ENCODE measurements around the gene NPM3.
A peak's percentile ranks its signal among the peaks of the same experiment; 100 is the strongest.
"Not testable (repeated sequence)": the region's sequence is repeated elsewhere in the genome, so short reads cannot be mapped to it uniquely, and the experiment has no call there.

The NPM3 gene

DNA sequence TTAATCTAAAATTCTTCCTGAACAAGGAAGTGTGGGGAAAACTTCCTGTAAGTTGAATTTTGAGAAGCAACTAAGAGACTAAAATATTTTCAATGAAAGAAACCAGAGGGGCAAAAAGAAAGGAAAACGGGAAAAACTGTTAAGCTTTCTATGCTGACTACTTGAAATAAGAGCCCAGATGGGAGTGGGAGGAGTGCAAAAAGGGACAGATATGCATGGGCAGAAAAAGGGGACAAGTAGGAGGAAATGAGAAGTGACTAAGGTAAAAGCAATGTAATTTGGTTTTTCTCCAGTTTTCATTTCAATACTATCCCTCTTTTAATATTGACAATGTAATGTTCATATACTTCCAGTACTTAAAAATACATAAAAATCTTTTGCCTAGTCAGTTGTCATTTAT lies 23.9 kb upstream of the NPM3 start:
- DNase-seq (ENCODE audit: low read depth), result no peak

DNA sequence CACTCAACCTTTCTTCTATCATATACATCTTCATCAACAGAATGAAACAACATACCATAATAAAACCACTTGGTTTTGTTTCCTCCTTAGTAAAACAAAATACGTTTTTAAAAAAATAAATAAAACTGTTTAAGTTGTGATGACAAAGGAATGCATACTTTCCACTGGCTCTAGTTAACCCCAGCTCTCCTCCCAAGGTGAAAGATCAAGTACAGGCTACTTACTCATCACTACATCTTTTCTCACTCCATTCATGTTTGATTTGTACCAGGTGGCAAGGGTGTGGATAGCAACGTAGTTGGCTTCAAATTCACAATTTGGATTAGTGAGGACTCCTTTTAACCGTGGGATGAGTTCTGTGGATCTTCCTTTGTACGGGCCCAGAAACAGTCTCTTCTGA lies 20.3 kb upstream of the NPM3 start:
- DNase-seq (ENCODE audit: low read depth), result no peak

DNA sequence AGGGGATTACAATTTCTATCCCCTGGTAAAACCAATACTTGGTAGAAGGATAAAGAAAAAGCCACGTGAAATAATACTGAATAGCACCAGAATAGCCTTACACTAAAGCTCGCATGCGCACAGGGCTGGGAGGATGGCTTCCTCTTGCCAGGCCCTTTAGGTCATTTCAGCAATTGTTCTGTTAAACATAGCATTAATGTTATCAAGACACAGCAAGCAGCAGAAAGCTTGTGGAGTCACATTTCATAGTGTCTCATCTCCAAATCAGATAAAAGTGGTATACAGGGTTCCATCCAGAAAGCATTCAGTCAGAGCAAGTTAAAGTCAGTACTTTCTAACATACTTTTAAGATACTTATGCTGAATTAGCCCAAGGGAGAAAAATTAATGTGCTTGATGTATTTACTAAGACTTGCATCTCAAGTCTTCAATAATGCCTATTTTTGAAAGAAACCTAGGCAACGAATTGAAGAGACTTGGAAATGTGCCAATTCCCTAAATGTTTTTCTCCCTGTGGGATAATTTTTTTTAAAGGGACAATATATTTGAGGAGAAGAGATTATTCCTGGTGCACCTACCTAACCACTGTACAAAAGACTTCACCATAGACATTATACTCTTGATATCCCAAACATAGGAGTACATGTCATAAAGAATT lies 14.3 kb upstream of the NPM3 start:
- DNase-seq (ENCODE audit: low read depth), result no peak

DNA sequence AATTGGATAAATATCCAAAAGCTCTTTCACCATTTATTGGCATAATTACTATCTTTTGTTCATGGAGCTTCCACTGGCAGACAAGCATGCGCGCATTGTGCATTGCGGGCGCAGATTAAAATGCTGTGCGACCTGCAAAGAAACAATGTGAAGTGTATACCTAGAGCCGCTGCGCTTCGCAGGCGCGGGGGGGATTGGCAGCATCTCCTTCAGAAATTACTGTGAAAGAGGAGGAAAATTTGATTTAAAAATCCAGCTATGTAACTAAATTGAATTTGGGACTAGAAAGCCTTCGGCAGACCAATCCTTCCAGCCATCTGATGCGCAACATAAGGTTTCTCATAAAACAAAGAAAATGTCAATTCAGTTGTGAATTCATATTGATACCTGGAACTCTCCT lies 10.3 kb upstream of the NPM3 start:
- DNase-seq (ENCODE audit: low read depth), result no peak

DNA sequence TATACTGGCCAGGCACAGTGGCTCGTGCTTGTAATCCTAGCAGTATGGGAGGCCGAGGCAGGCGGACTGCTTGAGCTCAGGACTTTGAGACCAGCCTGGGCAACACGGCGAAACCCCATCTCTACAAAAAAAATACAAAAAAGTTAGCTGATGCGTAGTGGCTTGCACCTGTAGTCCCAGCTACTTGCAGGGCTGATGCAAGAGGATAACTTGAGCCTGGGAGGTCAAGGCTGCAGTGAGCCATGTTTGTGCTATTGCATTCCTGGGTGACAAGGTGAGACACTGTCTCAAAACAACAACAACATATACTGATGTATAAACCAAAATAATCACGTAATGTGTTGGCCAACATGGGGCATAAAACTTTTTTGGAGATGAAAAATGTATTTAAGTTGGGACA lies 6.4 kb upstream of the NPM3 start:
- no peak for DNase-seq (ENCODE audit: low read depth)

DNA sequence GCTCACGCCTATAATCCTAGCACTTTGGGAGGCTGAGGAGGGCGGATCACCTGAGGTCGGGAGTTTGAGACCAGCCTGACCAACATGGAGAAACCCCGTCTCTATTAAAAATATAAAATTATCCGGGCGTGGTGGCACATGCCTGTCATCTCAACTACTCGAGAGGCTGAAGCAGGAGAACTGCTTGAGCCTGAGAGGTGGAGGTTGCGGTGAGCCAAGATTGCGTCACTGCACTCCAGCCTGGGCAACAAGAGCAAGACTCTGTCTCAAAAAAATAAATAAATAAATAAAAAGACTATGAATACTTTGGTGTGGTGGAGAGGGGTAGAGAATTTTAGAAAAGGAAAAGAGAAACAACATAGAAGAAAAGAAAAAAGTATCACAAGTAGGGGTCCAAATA lies 6.0 kb upstream of the NPM3 start:
- DNase-seq (ENCODE audit: low read depth), result not testable (repeated sequence)

DNA sequence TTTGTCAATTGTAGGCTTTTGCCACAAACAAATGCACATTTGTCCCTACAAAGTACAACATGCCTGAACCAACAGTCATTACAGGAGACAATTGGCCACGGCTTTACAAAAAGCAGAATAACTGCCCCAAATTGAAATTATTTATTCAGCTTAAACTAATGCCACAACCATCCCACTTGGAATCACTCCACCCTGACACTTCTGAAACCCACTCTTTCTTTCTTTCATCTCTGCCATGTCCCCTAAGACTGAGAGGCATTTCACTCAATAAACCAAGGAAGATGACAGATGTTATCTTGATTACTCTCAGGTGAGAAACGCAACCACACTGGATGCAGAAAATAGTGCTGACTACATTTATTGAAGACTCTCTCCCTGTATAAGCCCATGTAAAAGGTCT lies 2.6 kb upstream of the NPM3 start:
- no peak for DNase-seq (ENCODE audit: low read depth)

DNA sequence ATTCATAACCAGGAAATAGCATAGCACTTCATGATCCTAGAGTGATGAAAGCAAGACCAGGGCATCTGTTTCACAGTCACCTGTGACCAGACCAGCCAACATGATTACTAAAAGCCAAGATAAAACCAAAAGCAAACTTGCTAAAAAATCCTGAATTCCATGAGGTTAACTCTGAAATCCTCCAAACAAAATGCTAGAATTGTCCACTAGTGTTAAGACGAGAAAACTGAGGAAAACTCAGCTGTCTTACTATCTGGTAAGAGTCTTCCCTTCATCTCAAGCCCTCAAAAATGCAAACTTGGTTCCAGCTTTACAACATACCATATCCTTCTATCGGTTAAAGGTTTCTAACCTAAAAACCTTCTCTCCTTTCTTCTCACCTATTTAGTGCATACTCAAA lies 1.3 kb upstream of the NPM3 start:
- no peak for DNase-seq (ENCODE audit: low read depth)

DNA sequence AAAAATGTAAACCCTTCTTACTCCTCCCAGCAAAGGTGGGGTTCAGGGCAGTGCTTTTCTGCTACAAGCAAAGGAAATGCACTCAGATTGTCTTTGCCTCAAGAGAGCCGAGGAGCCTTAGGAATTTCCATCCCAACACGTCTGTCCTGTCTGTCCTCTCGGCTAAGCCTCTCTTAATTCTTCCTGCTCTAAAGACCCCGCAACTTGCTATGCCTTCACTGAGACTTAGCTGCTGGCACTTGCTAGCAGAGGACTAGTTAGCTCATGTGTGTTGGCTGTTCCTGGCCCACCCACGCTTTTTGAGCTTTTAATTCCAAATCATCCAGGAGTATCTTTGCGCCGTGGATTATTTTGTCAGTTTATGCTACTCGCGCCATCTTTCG lies 481 bp upstream of the NPM3 start:
- DNase-seq (ENCODE audit: low read depth), result no peak

DNA sequence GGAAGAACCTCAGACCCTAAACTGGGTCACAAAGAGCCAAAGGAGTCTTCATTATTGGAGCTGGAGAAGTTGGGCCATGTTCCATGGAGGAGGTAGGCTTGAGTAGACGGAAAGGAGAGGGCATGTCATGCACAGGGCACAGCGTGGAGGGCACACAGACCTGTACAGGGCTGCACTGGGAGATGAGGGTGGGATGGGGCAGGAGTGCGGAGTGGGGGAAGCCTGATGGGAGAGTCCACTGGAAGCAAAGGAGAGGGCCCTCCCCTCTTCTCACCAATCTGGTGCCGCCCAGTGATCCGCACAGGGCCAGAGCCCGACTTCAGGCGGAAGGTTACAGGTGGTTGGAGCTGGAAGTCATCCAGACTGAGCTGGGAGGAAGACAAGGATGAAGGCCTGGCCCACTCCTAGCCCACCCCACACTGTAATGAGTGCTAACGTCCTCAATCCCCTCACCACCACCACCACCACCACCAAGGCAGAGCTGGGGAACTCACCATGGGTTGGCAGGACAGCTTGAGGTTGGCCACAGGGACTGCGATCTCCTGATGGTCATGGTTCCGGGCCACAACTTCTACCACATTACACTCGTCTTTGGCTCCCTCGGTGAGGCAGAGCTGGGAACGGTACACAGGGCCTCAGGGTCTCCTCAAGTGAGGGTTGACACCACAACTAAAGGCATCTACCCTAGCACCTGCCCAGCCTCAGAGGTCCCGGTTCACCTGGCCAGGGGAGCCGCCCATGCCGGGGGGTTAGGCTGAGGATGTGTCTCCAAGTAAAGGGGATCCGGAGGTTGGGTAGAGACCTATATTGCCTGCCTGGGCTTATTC lies 1.0 kb downstream of the NPM3 start:
- no peak for DNase-seq (ENCODE audit: low read depth)

DNA sequence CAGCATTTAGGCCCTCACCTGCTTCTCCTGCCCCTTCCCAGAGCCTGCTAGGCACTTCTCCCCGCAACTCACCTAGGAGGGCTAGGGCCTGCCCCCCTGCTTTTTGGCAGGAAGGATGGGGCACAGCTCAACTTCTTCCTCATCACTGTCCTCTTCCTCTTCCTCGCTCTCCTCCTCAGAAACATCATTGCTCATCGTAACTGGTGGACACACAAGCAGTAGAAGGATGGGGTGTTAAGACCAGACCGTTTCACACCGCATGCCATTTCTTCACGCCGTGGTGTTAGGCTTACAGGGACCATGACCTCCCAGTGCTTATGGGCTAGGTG lies 1.6 kb downstream of the NPM3 start:
- no peak for DNase-seq (ENCODE audit: low read depth)

DNA sequence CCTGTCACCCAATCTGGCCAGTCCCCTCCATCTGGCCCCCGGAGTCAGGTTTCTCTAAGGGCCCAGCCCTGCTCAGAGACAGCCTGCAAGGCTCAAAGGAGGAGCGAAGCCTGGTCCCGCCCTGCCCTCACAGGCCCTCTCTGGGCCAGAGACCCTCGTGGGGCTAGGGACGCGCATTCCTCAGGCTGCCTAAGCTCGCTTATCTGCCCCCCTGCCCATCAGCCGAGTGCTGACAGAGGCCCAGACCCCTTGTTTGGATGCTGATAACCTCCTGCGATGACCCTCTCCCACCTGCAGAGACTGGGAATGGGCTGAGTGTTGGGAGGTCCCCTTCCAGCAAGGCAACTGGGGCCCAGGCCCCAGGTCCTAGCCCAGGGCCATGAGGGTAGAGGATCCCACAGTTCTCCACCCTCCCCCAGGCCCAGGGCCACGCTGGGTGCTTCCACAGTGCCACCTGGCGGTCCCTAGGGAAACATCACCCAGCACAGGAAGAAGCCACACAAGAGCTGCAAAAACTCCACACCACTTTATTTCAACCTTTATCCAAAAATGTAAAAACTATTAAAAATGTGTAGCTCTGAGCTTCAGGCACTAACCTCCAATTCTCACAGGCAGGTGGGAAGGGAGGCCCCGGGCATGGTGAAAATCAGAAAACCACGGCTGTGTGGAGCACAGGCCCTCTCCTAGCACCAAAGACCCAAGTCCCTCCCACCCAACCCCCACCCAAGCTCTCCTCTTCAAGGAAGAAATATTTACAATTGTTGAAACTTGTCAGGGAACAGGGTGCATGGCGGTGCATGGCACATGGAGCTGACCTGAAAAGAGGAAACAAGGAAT lies 2.2 kb downstream of the NPM3 start:
- DNase-seq (ENCODE audit: low read depth), result peak; percentile 47

DNA sequence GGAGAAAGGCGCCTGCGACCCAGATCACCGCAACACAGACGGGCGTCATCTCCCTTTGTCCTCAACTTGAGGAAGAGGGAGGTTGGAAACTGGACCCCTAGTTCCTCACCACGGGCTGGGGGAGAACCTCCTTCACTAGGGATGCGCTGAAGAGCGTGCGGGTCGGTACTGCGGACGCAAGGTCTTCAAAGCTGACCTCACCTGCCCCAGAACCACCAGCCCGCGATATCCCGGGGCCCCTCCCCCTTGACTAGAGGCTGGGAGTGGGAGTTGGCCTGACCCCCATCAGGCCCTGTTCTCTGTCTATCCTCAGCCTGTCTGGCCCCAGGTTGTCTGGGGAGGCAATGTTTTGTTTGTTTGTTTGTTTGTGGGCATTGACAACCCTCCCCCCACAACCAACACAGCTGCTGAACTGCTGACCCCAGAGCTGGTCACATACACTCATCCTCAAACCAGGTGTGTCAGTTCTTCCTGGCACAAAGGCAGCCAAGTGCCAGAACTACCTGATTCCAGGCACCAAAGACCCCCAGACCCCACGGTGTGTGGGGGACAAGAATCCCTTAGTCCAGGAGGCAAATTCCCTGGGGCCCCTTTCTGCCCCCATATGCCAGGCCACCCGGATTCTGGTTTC lies 2.9 kb downstream of the NPM3 start:
- no peak for DNase-seq (ENCODE audit: low read depth)

DNA sequence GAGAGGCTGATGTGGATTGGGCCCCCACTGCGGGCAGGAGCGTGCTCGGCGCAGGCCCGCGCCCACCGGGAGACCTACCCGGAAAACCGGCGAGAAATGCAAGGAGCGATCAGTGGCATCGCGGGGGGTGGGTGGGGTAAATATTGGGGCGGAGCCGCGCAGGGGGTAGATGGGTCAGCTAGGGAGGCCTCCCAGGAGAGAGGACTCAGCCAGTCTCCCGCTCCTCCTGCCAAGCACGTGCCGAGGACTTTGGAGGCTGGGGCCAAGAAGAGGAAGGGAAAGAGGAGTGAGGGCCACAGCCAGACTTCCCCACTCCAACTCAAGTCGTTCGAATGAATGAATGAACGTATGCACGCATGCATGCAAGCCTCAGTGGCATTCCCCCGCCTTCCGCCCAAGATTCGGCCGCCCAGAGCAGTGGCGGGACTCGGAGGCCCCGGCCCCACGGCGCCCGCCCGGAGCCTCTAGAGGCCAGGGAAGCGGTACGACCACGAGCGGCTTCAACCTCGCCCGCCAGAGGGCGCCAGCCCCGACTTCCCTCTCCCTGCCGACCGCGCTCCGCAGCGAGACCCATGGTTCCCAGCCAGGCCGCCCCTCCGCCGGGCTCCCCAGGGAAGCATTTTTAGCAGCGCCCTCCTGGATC lies 3.6 kb downstream of the NPM3 start:
- DNase-seq (ENCODE audit: low read depth), result peak; percentile 78

DNA sequence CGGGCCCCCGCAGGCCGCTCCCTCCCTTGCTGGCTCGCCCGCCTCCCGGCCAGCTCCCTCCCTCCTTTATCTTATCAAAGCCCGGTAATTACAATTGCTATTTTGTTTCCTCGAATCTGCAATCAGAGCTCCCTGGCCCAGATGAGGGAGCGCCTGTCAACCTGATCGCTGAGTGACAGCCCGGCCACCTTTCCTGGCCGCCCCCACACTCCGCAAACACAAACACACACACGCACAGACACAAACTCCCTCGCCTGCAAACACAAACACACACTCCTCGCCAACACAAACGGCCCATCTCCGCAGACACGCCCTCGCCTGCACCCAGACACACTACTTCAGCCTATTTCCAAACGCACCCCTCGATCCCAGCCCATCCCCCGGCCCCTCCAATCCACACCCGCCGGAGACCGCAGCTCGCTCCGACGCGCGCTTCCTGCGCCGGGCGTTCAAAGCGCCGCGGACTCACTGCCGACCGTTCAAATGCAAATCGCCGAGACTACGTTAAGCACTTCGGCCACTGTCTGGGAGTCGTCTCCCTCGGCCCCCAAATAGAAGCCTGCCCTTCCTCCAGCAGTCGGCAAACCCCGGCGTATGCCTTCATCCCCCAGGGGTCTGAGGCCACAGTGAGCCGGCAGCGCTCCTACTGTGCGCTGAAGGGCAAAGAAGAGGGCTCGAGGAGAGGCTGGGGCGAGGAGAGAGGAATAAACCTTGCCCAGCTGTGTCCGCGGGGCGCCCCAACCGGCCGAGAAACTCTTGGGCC lies 4.3 kb downstream of the NPM3 start:
- DNase-seq (ENCODE audit: low read depth), result no peak

DNA sequence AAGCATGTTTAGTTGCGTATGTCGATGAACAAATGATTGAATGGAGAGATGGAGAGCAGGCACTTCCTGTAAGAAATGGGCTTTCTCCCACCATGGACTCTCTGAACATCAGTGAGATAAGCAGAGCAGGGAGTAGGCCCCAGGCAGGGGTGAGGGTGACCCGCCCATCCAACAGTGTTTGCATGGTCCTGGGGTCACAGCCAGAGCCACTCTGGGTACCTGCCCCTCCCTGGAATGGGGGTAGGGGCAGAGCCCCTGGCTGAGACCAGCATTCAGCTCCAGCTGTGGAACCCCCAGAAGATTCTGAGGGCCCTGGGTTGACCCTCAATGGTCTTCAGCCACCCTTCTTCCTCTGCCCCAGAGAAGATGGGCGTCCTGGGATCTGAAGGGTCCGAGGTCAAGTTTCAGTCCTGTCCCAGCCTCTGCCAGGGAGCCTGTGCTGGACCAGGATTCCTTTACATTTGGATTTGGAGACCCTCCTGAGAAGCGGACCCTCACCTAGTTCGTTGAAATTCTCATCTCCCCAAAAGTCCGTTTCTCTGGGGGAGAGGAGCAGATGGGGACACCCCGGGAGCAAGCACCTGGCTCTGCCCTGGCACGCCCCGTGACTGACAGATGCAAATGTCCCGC lies 5.0 kb downstream of the NPM3 start:
- DNase-seq (ENCODE audit: low read depth), result no peak

DNA sequence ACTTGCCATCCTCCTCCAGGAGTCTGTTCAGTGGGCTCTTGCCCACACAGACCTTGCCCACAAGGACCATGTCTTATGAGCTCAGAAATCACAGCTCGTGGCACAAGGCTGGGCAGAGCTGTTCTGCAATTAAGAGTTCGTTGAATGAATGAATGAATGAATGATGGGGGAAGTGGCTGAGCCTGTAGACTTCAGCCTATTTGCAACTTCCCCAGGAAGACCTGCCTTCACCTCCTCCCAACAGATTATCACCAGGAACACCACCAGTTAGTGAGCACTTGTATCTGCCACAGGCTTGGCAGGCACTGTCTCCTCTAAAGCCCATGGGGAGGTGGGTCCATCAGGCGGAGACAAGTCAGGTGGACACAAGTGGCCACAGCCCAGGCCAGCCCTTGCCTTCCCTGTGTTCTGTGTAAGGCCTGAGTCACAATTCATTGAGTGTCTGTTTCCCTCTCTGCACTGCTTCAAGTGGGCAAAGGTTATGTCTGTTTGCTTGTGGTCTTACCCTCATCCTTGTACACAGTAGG lies 5.6 kb downstream of the NPM3 start:
- no peak for DNase-seq (ENCODE audit: low read depth)

DNA sequence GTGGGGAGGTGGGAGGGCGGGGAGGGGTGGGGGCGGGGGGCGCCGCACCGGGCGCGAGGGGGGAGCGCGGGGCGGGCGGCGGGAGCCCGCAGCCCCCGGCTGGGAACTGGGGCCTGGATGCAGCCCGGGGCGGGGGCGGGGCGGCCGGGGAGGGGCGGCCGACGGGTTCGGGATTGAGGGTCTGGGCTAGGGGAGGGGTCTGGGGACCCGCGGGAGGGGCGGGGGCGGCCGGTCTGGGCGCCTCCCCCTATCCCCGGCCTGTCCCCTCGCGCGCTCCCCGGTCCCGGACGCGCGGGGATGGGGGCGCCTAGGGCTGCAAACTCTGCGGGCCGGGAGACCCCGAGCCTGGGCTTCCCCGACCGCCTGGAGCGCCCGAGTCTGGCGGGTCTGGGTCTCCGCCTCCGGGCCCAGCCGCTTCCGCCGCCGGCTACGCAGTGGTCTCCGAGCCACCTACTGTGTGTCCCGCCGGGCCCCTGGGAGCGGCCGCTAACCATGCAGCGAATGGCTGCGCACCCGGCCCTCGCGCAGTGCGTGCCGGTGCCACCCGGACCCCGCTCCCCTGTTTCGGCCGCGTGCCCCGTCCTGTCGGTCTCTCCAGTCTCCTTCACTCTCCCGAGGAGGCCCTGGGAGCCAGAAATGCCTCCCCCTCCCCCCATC lies 7.0 kb downstream of the NPM3 start:
- no peak for DNase-seq (ENCODE audit: low read depth)

DNA sequence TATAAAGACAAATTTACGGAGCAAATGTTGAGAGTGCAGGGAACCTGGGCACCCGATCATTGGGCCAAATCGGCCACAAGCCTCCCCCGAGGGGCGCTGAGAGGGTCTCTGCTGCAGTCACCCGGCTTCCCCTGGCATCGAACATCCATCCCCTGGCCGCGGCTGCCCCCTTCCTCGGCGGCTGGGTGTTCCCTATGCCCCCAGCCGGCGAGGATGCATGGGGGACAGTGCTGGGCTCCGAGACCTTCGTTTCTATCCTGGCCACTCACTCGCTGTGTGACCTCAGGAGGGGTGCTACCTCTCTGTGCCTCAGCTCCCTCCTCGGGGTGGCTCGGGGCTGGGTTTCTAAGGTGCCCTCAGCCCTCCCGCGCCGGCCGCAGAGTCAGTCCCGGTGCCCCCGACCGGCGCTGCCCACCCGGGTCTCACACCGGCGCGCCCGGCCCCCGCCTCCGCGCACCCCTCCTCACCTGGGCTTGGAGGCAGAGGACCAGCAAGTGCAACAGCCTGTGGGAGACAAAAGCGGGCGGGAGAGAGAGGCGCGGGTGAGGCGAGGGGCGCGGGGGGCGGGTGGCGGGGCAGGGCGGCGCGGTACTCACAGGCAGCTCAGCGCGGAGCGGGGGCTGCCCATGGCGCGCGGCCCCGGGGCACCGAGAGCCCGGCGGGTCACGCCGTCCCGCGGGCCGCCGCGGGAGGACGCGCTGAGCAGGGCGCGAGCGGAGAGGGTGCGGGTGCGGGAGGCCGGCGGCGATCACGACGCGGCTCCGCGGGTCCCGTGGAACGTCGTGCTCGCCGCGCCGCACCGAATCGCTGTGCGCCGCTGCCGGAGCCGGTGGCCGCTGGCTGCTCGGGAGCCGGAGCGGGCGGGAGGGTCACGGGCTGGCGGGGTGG lies 7.7 kb downstream of the NPM3 start, which contains the start of gene FGF8:
TSS of gene FGF8 (minus strand) at position 842 of the 888 bp plus-strand sequence. CDS start at position 628, 214 bp downstream.
- no peak for DNase-seq (ENCODE audit: low read depth)
